Stimulated activated memory B cell treated with anti-CD40 and anti-IgM and Interleukin-4, amounts not matched to agents 10 μg/mL and 1 μg/mL and 100 μg/mL, for 72 hours (primary cell): Measurements from ENCODE around the gene RBM20.
A peak's percentile ranks its signal among the peaks of the same experiment; 100 is the strongest.

Source experiments
- ATAC-seq: fragments of 150-1000 bp; cut with Tn5 transposase; 2 replicates; pipeline ENCODE4 v1.10.0; 2021
- H3K27ac Mint-ChIP-seq: one replicate; pipeline ENCODE4 v1.8.0; 2022; ENCODE audit warnings: mild to moderate bottlenecking, mixed read lengths
- H3K27me3 Mint-ChIP-seq: one replicate; pipeline ENCODE4 v1.8.0; 2022; ENCODE audit warnings: mixed read lengths
- H3K36me3 Mint-ChIP-seq: one replicate; pipeline ENCODE4 v1.8.0; 2022; ENCODE audit warnings: mixed read lengths
- H3K4me1 Mint-ChIP-seq: one replicate; pipeline ENCODE4 v1.8.0; 2022; ENCODE audit warnings: mixed read lengths
- H3K4me3 Mint-ChIP-seq: one replicate; pipeline ENCODE4 v1.8.0; 2022; ENCODE audit warnings: mild to moderate bottlenecking, moderate library complexity, mixed read lengths
- H3K9me3 Mint-ChIP-seq: one replicate; pipeline ENCODE4 v1.8.0; 2022; ENCODE audit warnings: mixed read lengths

The RBM20 gene

GRCh38 chr10:110810625-110811024 is 166.5 kb downstream of the RBM20 start:
- H3K9me3 Mint-ChIP-seq, result no peaks in the 10 kb centered on the region
- H3K4me3 Mint-ChIP-seq, result no peak overlapping the region
- H3K27me3 Mint-ChIP-seq, result no peaks in the 10 kb centered on the region
- no peaks in the 10 kb centered on the region for H3K36me3 Mint-ChIP-seq
- H3K27ac Mint-ChIP-seq, result peak overlapping the region; percentile 59
- ATAC-seq, result no peak
- peaks cover 25% of the 10 kb centered on the region for H3K4me1 Mint-ChIP-seq

- peaks cover 35% of the 10 kb centered on the region for H3K4me1 Mint-ChIP-seq
- no peak overlapping the region for H3K4me3 Mint-ChIP-seq
- no peaks in the 10 kb centered on the region for H3K36me3 Mint-ChIP-seq
- no peaks in the 10 kb centered on the region for H3K9me3 Mint-ChIP-seq
- H3K27me3 Mint-ChIP-seq, result no peaks in the 10 kb centered on the region
- no peak for ATAC-seq
- no peak overlapping the region for H3K27ac Mint-ChIP-seq
Measured at GRCh38 chr10:110811791-110812581, 167.8 kb downstream of the RBM20 start.

- Mint-ChIP-seq H3K27me3 (no peaks in the 10 kb centered on the region), H3K9me3 (no peaks in the 10 kb centered on the region), H3K4me3 (no peak overlapping the region), H3K4me1 (peaks cover 36% of the 10 kb centered on the region), H3K36me3 (no peaks in the 10 kb centered on the region), H3K27ac (no peak overlapping the region)
- no peak for ATAC-seq
Measured at GRCh38 chr10:110812583-110812982, 168.4 kb downstream of the RBM20 start.

GRCh38 chr10:110813743-110814472 is 169.8 kb downstream of the RBM20 start:
- no peak overlapping the region for H3K27ac Mint-ChIP-seq
- H3K4me1 Mint-ChIP-seq, result peaks cover 40% of the 10 kb centered on the region
- H3K9me3 Mint-ChIP-seq, result no peaks in the 10 kb centered on the region
- no peaks in the 10 kb centered on the region for H3K36me3 Mint-ChIP-seq
- no peak for ATAC-seq
- no peak overlapping the region for H3K4me3 Mint-ChIP-seq
- H3K27me3 Mint-ChIP-seq, result no peaks in the 10 kb centered on the region

- Mint-ChIP-seq H3K27ac (peak overlapping the region; percentile 70), H3K4me1 (peaks cover 34% of the 10 kb centered on the region), H3K36me3 (no peaks in the 10 kb centered on the region), H3K4me3 (no peak overlapping the region), H3K9me3 (no peaks in the 10 kb centered on the region), H3K27me3 (no peaks in the 10 kb centered on the region)
- peak; percentile 84 for ATAC-seq
Measured at GRCh38 chr10:110815354-110816004, 171.3 kb downstream of the RBM20 start.

DNA sequence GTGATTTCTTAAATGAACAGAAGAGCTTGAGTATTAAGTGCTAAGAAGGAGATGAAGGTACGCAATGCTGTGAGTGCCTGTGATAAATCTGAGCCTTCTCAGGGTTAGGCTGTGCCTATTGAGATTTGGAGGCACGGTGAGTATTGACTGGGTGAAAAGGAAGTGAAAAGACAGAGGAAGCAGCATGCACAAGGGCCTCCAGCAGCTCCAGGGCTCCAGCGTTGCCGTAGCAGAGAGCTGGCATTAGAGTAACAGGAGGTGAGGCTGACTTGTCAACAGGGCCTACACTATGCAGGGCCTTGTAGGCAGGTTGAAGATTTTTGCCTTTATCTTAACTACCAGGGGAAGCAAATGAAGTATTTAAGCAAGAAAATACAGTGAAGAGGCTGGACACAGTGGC is 173.5 kb downstream of the RBM20 start:
- Mint-ChIP-seq H3K36me3 (no peaks in the 10 kb centered on the region), H3K4me1 (peaks cover 41% of the 10 kb centered on the region), H3K27me3 (no peaks in the 10 kb centered on the region), H3K27ac (peak overlapping the region; percentile 20), H3K9me3 (no peaks in the 10 kb centered on the region), H3K4me3 (no peak overlapping the region)
- peak; percentile 66 for ATAC-seq

DNA sequence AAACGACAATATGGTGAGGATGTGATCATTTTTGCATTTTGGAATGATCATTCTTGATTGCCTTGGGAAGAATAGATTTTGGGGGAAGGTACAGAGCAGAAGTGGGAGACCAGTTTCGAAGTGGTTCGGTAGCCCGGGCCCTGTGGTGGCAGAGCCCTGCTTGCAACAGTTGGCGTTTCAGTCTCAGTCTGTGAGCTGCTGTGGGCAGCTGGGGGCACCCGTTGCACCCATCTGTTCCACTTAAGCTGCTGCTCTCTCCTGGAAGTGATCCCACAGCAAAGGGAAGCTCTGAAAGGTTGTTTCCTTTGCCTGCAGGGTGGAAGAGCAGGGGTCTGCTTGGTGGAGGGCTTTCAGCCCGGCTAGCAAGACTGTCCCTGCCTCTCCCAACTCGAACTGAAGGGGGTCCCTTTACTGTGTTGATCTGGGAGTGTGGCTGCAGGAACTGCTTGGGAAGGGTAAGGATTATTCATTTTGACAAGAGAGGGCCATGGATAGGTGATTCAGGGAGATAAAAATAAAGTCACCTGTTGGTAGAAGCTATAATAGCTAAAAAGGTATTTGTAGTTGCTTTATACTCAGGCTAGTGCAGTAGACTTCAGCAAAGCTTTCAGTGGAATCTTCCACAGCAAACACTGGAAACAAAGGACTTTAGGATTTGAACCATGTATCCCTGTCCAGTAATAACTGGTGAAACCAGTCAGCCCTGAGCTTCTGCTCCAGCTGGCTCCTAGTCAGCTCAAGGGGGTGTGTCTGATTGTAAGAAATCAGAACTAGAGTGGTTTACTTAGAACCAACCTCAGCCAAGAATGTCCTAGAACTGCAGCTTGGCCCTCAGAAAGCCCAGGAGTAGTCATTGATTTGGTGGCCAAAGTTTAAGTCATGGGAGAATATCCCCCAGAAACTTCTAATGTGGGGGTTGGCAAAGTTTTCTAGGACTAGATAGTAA is 174.4 kb downstream of the RBM20 start:
- ATAC-seq, result no peak
- no peak overlapping the region for H3K27ac Mint-ChIP-seq
- peaks cover 47% of the 10 kb centered on the region for H3K4me1 Mint-ChIP-seq
- H3K4me3 Mint-ChIP-seq, result no peak overlapping the region
- H3K9me3 Mint-ChIP-seq, result no peaks in the 10 kb centered on the region
- H3K27me3 Mint-ChIP-seq, result no peaks in the 10 kb centered on the region
- no peaks in the 10 kb centered on the region for H3K36me3 Mint-ChIP-seq

GRCh38 chr10:110820321-110820814 is 176.2 kb downstream of the RBM20 start:
- Mint-ChIP-seq H3K9me3 (no peaks in the 10 kb centered on the region), H3K4me3 (no peak overlapping the region), H3K36me3 (no peaks in the 10 kb centered on the region), H3K27ac (no peak overlapping the region), H3K4me1 (peaks cover 56% of the 10 kb centered on the region), H3K27me3 (no peaks in the 10 kb centered on the region)
- ATAC-seq, result no peak

DNA sequence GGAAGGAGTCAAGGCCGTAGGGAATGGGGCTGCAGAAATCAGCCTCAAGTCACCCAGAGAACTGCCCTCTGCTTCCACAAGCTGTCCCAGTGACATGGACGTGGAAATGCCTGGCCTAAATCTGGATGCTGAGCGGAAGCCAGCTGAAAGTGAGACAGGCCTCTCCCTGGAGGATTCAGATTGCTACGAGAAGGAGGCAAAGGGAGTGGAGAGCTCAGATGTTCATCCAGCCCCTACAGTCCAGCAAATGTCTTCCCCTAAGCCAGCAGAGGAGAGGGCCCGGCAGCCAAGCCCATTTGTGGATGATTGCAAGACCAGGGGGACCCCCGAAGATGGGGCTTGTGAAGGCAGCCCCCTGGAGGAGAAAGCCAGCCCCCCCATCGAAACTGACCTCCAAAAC is 177.4 kb downstream of the RBM20 start:
- ATAC-seq, result no peak
- H3K4me1 Mint-ChIP-seq, result peaks cover 51% of the 10 kb centered on the region

DNA sequence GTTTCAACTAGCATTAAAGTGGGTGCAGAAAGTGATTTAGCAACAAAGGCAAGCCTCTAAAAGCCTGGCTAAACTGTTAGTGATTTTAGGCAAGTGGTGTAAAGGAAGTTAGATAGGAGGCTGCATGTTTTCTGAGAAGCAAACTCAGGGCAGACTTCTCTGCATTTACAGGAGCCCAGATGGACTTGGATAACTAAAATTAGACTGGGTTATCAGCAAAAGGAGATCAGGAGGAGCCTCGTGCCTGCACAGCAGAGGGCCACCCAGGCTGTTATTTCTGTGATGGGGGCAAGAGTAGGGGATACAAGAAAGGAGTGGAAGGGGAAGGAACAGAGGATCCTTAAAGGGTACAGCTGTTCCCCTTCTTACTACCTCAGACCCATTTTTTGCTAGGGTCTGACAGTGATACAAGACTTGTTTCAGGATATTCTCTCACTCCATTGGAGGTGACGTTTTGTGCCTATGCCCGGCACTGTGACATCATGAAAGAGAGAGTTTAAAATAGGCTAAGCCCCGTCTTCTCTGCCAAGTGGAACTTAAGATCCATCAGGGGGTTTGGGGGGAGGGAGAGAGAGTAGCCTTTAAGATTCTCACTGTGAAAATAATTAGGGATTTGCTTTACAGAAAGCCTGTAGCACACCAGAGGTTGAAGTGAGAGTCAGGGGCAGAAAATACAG is 178.0 kb downstream of the RBM20 start:
- H3K27me3 Mint-ChIP-seq, result no peaks in the 10 kb centered on the region
- peaks cover 45% of the 10 kb centered on the region for H3K4me1 Mint-ChIP-seq
- ATAC-seq, result no peak
- H3K4me3 Mint-ChIP-seq, result no peak overlapping the region
- H3K36me3 Mint-ChIP-seq, result no peaks in the 10 kb centered on the region
- H3K27ac Mint-ChIP-seq, result peak overlapping the region; percentile 33
- H3K9me3 Mint-ChIP-seq, result no peaks in the 10 kb centered on the region

More for the DNA sequence above, 177.4 kb downstream of the RBM20 start:
- H3K36me3 Mint-ChIP-seq, result no peaks in the 10 kb centered on the region
- no peak overlapping the region for H3K4me3 Mint-ChIP-seq
- peak overlapping the region; percentile 33 for H3K27ac Mint-ChIP-seq
- no peaks in the 10 kb centered on the region for H3K9me3 Mint-ChIP-seq
- H3K27me3 Mint-ChIP-seq, result no peaks in the 10 kb centered on the region

- no peak for ATAC-seq
- Mint-ChIP-seq H3K27me3 (no peaks in the 10 kb centered on the region), H3K27ac (peak overlapping the region; percentile 33), H3K4me3 (no peak overlapping the region), H3K9me3 (no peaks in the 10 kb centered on the region), H3K4me1 (peaks cover 39% of the 10 kb centered on the region), H3K36me3 (no peaks in the 10 kb centered on the region)
Measured at GRCh38 chr10:110822712-110823311, 178.7 kb downstream of the RBM20 start.

DNA sequence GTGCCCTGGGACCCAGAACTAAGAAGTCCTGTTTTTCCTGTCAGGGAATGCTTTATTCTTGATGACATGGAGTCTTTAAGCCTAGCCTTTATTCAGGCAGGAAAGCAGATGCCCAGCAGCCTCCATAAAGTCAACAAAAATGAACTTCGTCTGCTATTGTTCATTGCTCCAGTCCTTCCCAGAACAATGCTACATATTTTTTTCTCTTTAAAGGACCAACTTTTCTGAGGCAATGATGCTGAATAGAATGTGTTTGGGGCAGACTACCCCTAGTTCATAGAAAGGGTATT is 180.0 kb downstream of the RBM20 start:
- no peaks in the 10 kb centered on the region for H3K27me3 Mint-ChIP-seq
- peak overlapping the region; percentile 33 for H3K27ac Mint-ChIP-seq

DNA sequence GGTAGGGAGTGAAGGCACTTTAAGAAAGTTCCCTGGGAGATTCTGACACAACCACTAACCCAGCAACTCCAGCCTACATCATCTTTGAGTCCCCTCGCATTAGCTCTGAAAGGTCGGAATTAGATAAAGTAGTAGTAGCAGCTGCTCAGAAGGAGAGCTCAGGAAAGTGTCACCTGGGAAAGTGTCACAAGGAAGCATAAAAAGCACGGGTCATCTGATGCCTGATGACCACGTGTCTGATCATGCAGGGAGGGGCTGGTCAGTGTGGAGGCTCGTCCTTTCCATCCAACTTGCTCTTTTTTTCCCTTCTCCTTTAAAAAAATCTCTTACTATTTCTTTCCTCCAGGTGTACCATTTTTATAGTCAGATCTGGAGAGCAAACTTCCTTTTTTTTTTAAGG is 180.5 kb downstream of the RBM20 start:
- H3K4me1 Mint-ChIP-seq, result peaks cover 45% of the 10 kb centered on the region
- no peak overlapping the region for H3K4me3 Mint-ChIP-seq

More for the DNA sequence above, 180.0 kb downstream of the RBM20 start:
- no peak overlapping the region for H3K4me3 Mint-ChIP-seq
- H3K9me3 Mint-ChIP-seq, result no peaks in the 10 kb centered on the region
- no peak for ATAC-seq
- peaks cover 43% of the 10 kb centered on the region for H3K4me1 Mint-ChIP-seq
- H3K36me3 Mint-ChIP-seq, result no peaks in the 10 kb centered on the region

GRCh38 chr10:110825508-110825907 is 181.4 kb downstream of the RBM20 start:
- Mint-ChIP-seq H3K4me1 (peaks cover 53% of the 10 kb centered on the region), H3K9me3 (no peaks in the 10 kb centered on the region), H3K36me3 (no peaks in the 10 kb centered on the region), H3K4me3 (no peak overlapping the region), H3K27me3 (no peaks in the 10 kb centered on the region), H3K27ac (peak overlapping the region; percentile 7)
- no peak for ATAC-seq

More for the DNA sequence above, 180.5 kb downstream of the RBM20 start:
- H3K27ac Mint-ChIP-seq, result peak overlapping the region; percentile 33
- H3K9me3 Mint-ChIP-seq, result no peaks in the 10 kb centered on the region
- no peaks in the 10 kb centered on the region for H3K27me3 Mint-ChIP-seq
- H3K36me3 Mint-ChIP-seq, result no peaks in the 10 kb centered on the region
- ATAC-seq, result no peak
